HepG2 (cell line): Measurements from ENCODE around the gene TCF25. TPM values are rescaled to one million over a fixed set of nuclear protein-coding genes. Genes with fewer than 3 reads are reported as not detected.

ENCODE experiments used
- ATAC-seq: fragments of 200-7000 bp; cut with Tn5 transposase; 3 replicates; pipeline ENCODE4 v1.9.1; 2020; ENCODE audit warnings: mild to moderate bottlenecking, moderate library complexity
- BruUV-seq: library from RNA; stranded (reverse); fragments of 400-500 nt; replicated peaks from 2 replicates; lab custom pipeline; 2021; lab: Mats Ljungman, UMichigan
- CTCF ChIA-PET: fragments of 300-600 bp; formaldehyde crosslinking; extraction: SDS; loops from one replicate; lab custom pipeline; 2021; ENCODE audit warnings: low total read pairs, inconsistent platforms, low intra/inter-chr PET ratio; lab: Yijun Ruan, JAX
- POLR2A ChIA-PET: fragments of 350-600 bp; sonication (Branson Sonifier 250); formaldehyde crosslinking; loops from one replicate; lab custom pipeline; 2020; ENCODE audit warnings: antibody characterized with exemption, inconsistent platforms; lab: Yijun Ruan, JAX
- DNase-seq: peaks from one replicate; pipeline ENCODE4 v3.0.0-alpha.2; 2015; ENCODE audit warnings: low spot score
- FAIRE-seq: peaks from 3 replicates; lab custom pipeline; 2011; peaks lifted over from hg19 to GRCh38; lab: Jason Lieb, UNC
- H2AFZ ChIP-seq: one replicate; pipeline ENCODE4 v1.6.1; 2011; ENCODE audit warnings: low read length, inconsistent platforms
- H3K27ac ChIP-seq: fragments of 300-600 bp; 3 replicates; pipeline ENCODE4 v1.8.0; 2011; ENCODE audit warnings: mixed run types, mild to moderate bottlenecking, mixed read lengths, low read length, inconsistent platforms; ENCODE audit not compliant: insufficient read depth; ENCODE audit errors: extremely low read length
- H3K27me3 ChIP-seq, 2 experiments: fragments of 200-600 bp in 1 of 2; 2 replicates in 1 of 2; 3 replicates in 1 of 2; pipeline versions ENCODE4 v1.6.0 to v1.8.0; 2011; ENCODE audit warnings: low read length in 2 of 2, mild to moderate bottlenecking in 2 of 2, moderate library complexity in 2 of 2, inconsistent platforms in 1 of 2; ENCODE audit not compliant: insufficient read depth in 2 of 2, control insufficient read depth in 1 of 2
- H3K36me3 ChIP-seq, 2 experiments: fragments of 200-600 bp in 1 of 2; replicated peaks in 1 of 2; 2 replicates in 1 of 2; 3 replicates in 1 of 2; pipeline versions ENCODE4 v1.5.1 to v1.8.0; 2011; ENCODE audit warnings: low read length in 2 of 2, inconsistent platforms in 1 of 2; ENCODE audit not compliant: insufficient read depth in 2 of 2, control insufficient read depth in 1 of 2
- H3K4me1 ChIP-seq: 2 replicates; pipeline ENCODE4 v1.5.1; 2012; ENCODE audit warnings: low read length, inconsistent platforms; ENCODE audit not compliant: insufficient read depth
- H3K4me2 ChIP-seq: 2 replicates; pipeline ENCODE4 v1.6.0; 2011; ENCODE audit warnings: low read depth, low read length, inconsistent platforms
- H3K4me3 ChIP-seq, 3 experiments: fragments of 200-600 bp in 1 of 3; sonication (generic), shearing (Covaris generic) in 1 of 3; replicated peaks in 1 of 3; 2 replicates each; pipeline ENCODE4 v1.5.1; 2011 to 2016; ENCODE audit warnings: low read length in 3 of 3, inconsistent platforms in 2 of 3, low read depth in 2 of 3, mild to moderate bottlenecking in 2 of 3, control low read depth in 1 of 3, mixed read lengths in 1 of 3; ENCODE audit not compliant: insufficient read depth in 1 of 3
- H3K79me2 ChIP-seq: one replicate; pipeline ENCODE4 v1.6.1; 2011; ENCODE audit warnings: low read length, inconsistent platforms; ENCODE audit not compliant: insufficient read depth
- H3K9ac ChIP-seq: 2 replicates; pipeline ENCODE4 v1.6.0; 2011; ENCODE audit warnings: mild to moderate bottlenecking, low read depth, low read length, inconsistent platforms; ENCODE audit not compliant: insufficient read depth
- H3K9me3 ChIP-seq: 2 replicates; pipeline ENCODE4 v1.5.1; 2012; ENCODE audit warnings: mild to moderate bottlenecking, low read length
- H4K20me1 ChIP-seq: 2 replicates; pipeline ENCODE4 v1.6.0; 2011; ENCODE audit warnings: inconsistent platforms, mild to moderate bottlenecking, low read length, moderate library complexity; ENCODE audit not compliant: insufficient read depth
- CBFB ChIP-seq: sonication (generic); formaldehyde crosslinking; IDR thresholded peaks from 2 replicates; pipeline ENCODE4 v1.4.0; 2020; ENCODE audit warnings: missing genetic modification reagents
- CHD4 ChIP-seq: fragments of 200-600 bp; sonication (generic); IDR thresholded peaks from 2 replicates; pipeline ENCODE4 v1.7.0; 2017; ENCODE audit warnings: mild to moderate bottlenecking, low read length, borderline replicate concordance
- DPF2 ChIP-seq: sonication (generic); formaldehyde crosslinking; IDR thresholded peaks from 2 replicates; pipeline ENCODE4 v1.4.0; 2020; ENCODE audit warnings: mild to moderate bottlenecking, low read depth, missing genetic modification reagents, borderline replicate concordance
- FOXO4 ChIP-seq: sonication (generic); formaldehyde crosslinking; conservative IDR thresholded peaks from 2 replicates; pipeline ENCODE4 v1.8.1; 2023; ENCODE audit warnings: missing genetic modification reagents
- GFI1 ChIP-seq: sonication (generic); formaldehyde crosslinking; IDR thresholded peaks from 2 replicates; pipeline ENCODE4 v1.5.0; 2020; ENCODE audit warnings: missing genetic modification reagents, mild to moderate bottlenecking, borderline replicate concordance
- HDAC1 ChIP-seq: sonication (generic); formaldehyde crosslinking; IDR thresholded peaks from 2 replicates; pipeline ENCODE4 v1.5.1; 2020; ENCODE audit warnings: mild to moderate bottlenecking, missing genetic modification reagents
- MYNN ChIP-seq: sonication (generic); formaldehyde crosslinking; IDR thresholded peaks from 2 replicates; pipeline ENCODE4 v1.4.0; 2020; ENCODE audit warnings: mild to moderate bottlenecking, low read depth, missing genetic modification reagents
- NONO ChIP-seq, 2 experiments: fragments of 450-650 bp in 1 of 2; sonication (generic) in 1 of 2; formaldehyde crosslinking in 1 of 2; IDR thresholded peaks in 1 of 2; conservative IDR thresholded peaks in 1 of 2; 2 replicates each; pipeline versions ENCODE4 v1.6.1 to v1.8.0; 2017 to 2022; ENCODE audit warnings: mild to moderate bottlenecking in 1 of 2, missing genetic modification reagents in 1 of 2, moderate library complexity in 1 of 2
- RFX1 ChIP-seq: fragments of 450-650 bp; IDR thresholded peaks from 2 replicates; pipeline ENCODE4 v1.6.1; 2017
- SATB2 ChIP-seq: sonication (generic); formaldehyde crosslinking; IDR thresholded peaks from 2 replicates; pipeline ENCODE4 v1.5.0; 2020; ENCODE audit warnings: missing genetic modification reagents
- SCMH1 ChIP-seq: sonication (generic); formaldehyde crosslinking; IDR thresholded peaks from 2 replicates; pipeline ENCODE4 v1.9.0; 2021; ENCODE audit warnings: missing genetic modification reagents, mild to moderate bottlenecking, borderline replicate concordance
- SIX1 ChIP-seq: sonication (generic); formaldehyde crosslinking; IDR thresholded peaks from 2 replicates; pipeline ENCODE4 v1.4.0; 2020; ENCODE audit warnings: missing genetic modification reagents, borderline replicate concordance
- ZNF224 ChIP-seq: sonication (generic); formaldehyde crosslinking; IDR thresholded peaks from 2 replicates; pipeline ENCODE4 v1.5.0; 2020; ENCODE audit warnings: mild to moderate bottlenecking, missing genetic modification reagents
- ZNF331 ChIP-seq: sonication (generic); formaldehyde crosslinking; IDR thresholded peaks from 2 replicates; pipeline ENCODE4 v1.4.0; 2020; ENCODE audit warnings: missing genetic modification reagents
- ZNF609 ChIP-seq: sonication (generic); formaldehyde crosslinking; IDR thresholded peaks from 2 replicates; pipeline ENCODE4 v1.4.0; 2020; ENCODE audit warnings: mild to moderate bottlenecking, missing genetic modification reagents, borderline replicate concordance
- ZNF761 ChIP-seq: sonication (generic); formaldehyde crosslinking; conservative IDR thresholded peaks from 2 replicates; pipeline ENCODE4 v1.4.0; 2020; ENCODE audit warnings: mild to moderate bottlenecking, missing genetic modification reagents
- ZNF777 ChIP-seq: sonication (generic); formaldehyde crosslinking; IDR thresholded peaks from 2 replicates; pipeline ENCODE4 v1.4.0; 2020; ENCODE audit warnings: missing genetic modification reagents
- ZZZ3 ChIP-seq: sonication (generic); formaldehyde crosslinking; IDR thresholded peaks from 2 replicates; pipeline ENCODE4 v1.4.0; 2020; ENCODE audit warnings: missing genetic modification reagents, mild to moderate bottlenecking, borderline replicate concordance
- WGBS: methylation state at CpG from one replicate; pipeline ENCODE4 v1.1.6; 2017; ENCODE audit warnings: low lambda C conversion rate; 5-methylcytosine and 5-hydroxymethylcytosine counted together
- in situ Hi-C: cut with HindIII; loops from 2 replicates; pipeline ENCODE4 v1.10.0; 2017; ENCODE audit warnings: low pct_unique_long_range_greater_than_20kb; ENCODE audit not compliant: extremely low pct_ligation_motif_present
- intact Hi-C: fragments of 100-400 bp; cut with micrococcal nuclease; formaldehyde crosslinking; loops from one replicate; pipeline ENCODE4 v1.10.0; 2022; ENCODE audit not compliant: unreplicated experiment
- polyA plus RNA-seq, 8 experiments: library from polyadenylated mRNA; depleted of rRNA in 3 of 8; stranded (reverse) in 7 of 8; unstranded in 1 of 8; fragments of >200 nt; fragmentation: Illumina TruSeq in 4 of 8; extraction: Trizol in 4 of 8; gene quantifications; 2 replicates each; pipeline versions ENCODE4 v1.2.1 to v1.2.3, GENCODE V29; 2011 to 2016; ENCODE audit warnings: low read depth in 4 of 8, missing spikeins in 1 of 8, mixed read lengths in 1 of 8; ENCODE audit not compliant: insufficient read depth in 1 of 8
- total RNA-seq, 5 experiments: library from RNA; depleted of rRNA; stranded (reverse); fragments of >200 nt; fragmentation: Illumina TruSeq; extraction: Trizol; gene quantifications; 2 replicates each; pipeline ENCODE4 v1.2.3, GENCODE V29; 2016; ENCODE audit warnings: low read depth in 1 of 5

The TCF25 gene
- total and polyA plus RNA-seq, 2 of the 13 experiments (the other 11 are each of a cell fraction or from before 2014, with no cell fraction given) = 138 to 206 TPM

- H3K36me3 ChIP-seq = peaks cover 3 to 4% of the 10 kb centered on the region in 2 experiments; a peak in 2 of 5 replicates
- ChIA-PET POLR2A (interaction anchor here (0.8 to 2.8 kb wide), 9 partner anchors 8 to 134 kb away, joined by 3 to 34 read pairs (median 7); partner anchors contain the start of genes FANCA, TCF25 and TUBB3), CTCF (no interaction called here)
- no peaks in the 10 kb centered on the region for H3K9me3 ChIP-seq
- peak overlapping the region; percentile 99 for H3K4me2 ChIP-seq
- WGBS = 10% methylated on average over 13 of the region's 17 CpGs
- peaks cover 63% of the 10 kb centered on the region for H3K4me1 ChIP-seq
- peaks cover 28% of the 10 kb centered on the region for H3K79me2 ChIP-seq
- in situ Hi-C loops = no loop called here
- peak overlapping the region; percentile 82 to 97 (median 94) for H3K4me3 ChIP-seq
- peak; percentile 76 for FAIRE-seq
- peak; percentile 70 for DNase-seq
- intact Hi-C loops = loop anchor here (10.0 kb wide), 1 partner anchor 125 kb away; the partner anchor contains the start of gene SPATA2L
- peak; percentile 53 for ATAC-seq
- H4K20me1 ChIP-seq = 0 out of 2 replicates have a peak, but pooled peaks cover 7% of the 10 kb centered on the region
- no peak overlapping the region for H2AFZ ChIP-seq
- H3K27ac ChIP-seq = peak overlapping the region; percentile 73
- H3K9ac ChIP-seq = peak overlapping the region; percentile 87
- BruUV-seq = no TSS peak
- H3K27me3 ChIP-seq = no peaks in the 10 kb centered on the region; a peak in 1 of 5 replicates
- TF ChIP-seq NONO (IDR thresholded peaks at IDR 0.05) = no peak
- TF ChIP-seq NONO (CRISPR knock-in tag; conservative IDR thresholded peaks at IDR 0.05) = peak; percentile 63; the same call in 1 of the 2 replicates
- TF ChIP-seq FOXO4 (CRISPR knock-in tag) = no peak
- no peak for TF ChIP-seq ZNF777 (CRISPR knock-in tag)
- no peak for TF ChIP-seq SIX1
- TF ChIP-seq ZNF761 (CRISPR knock-in tag) = no peak
- TF ChIP-seq CHD4 = no peak; the same call in 1 of the 2 replicates
- TF ChIP-seq ZNF609 = no peak
- peak; percentile 85; the same call in 1 of the 2 replicates for TF ChIP-seq GFI1 (CRISPR knock-in tag)
- TF ChIP-seq ZNF331 (CRISPR knock-in tag) = 0 out of 2 replicates have a peak, but pooled peaks have one; percentile 14
- TF ChIP-seq HDAC1 = peak; percentile 85
- no peak for TF ChIP-seq SATB2 (CRISPR knock-in tag)
- TF ChIP-seq RFX1 = no peak
- no peak for TF ChIP-seq SCMH1 (CRISPR knock-in tag)
- peak; percentile 9; the same call in 1 of the 2 replicates for TF ChIP-seq CBFB (CRISPR knock-in tag)
- no peak for TF ChIP-seq ZNF224 (CRISPR knock-in tag)
- no peak for TF ChIP-seq DPF2
- TF ChIP-seq ZZZ3 = no peak
- no peak for TF ChIP-seq MYNN (CRISPR knock-in tag)
Measured at GRCh38 chr16:89829630-89830437, 43.6 kb upstream of the TCF25 start.
